H1 (cell line): ENCODE data around the gene SSR2. TPM values are rescaled to one million over a fixed set of nuclear protein-coding genes. Genes with fewer than 3 reads are reported as not detected.

Experiments
- CTCF ChIA-PET: fragments of 300-600 bp; sonication (Branson Sonifier 250); formaldehyde crosslinking; loops from one replicate; lab custom pipeline; 2021; ENCODE audit not compliant: partially characterized antibody; lab: Charles Lee
- POLR2A ChIA-PET: fragments of 300-600 bp; sonication (Branson Sonifier 250); formaldehyde crosslinking; loops from one replicate; lab custom pipeline; 2021; ENCODE audit warnings: inconsistent platforms; ENCODE audit not compliant: partially characterized antibody; lab: Charles Lee
- DNase-seq, 2 experiments: peaks; one replicate each; pipeline versions ENCODE4 v3.0.0 to v3.0.0-alpha.2; 2010 to 2022; ENCODE audit warnings: low spot score in 2 of 2, low read depth in 1 of 2, mixed read lengths in 1 of 2
- FAIRE-seq: peaks from 2 replicates; lab custom pipeline; 2011; peaks lifted over from hg19 to GRCh38; lab: Jason Lieb, UNC
- H2AFZ ChIP-seq: 2 replicates; pipeline ENCODE4 v1.8.1; 2012; ENCODE audit warnings: low read length, inconsistent platforms
- H2AK5ac ChIP-seq: 2 replicates; pipeline ENCODE4 v1.6.1; 2013; ENCODE audit warnings: low read depth, low read length
- H2BK120ac ChIP-seq: replicated peaks from 2 replicates; pipeline ENCODE3; 2013; ENCODE audit warnings: low read depth, low read length, inconsistent platforms
- H2BK12ac ChIP-seq: 2 replicates; pipeline ENCODE4 v1.6.1; 2013; ENCODE audit warnings: low read depth, low read length
- H2BK15ac ChIP-seq: 2 replicates; pipeline ENCODE4 v1.6.1; 2013; ENCODE audit warnings: low read length
- H2BK20ac ChIP-seq: 2 replicates; pipeline ENCODE4 v1.6.1; 2013; ENCODE audit warnings: low read length
- H2BK5ac ChIP-seq: 2 replicates; pipeline ENCODE4 v1.6.1; 2013; ENCODE audit warnings: low read depth, low read length
- H3K14ac ChIP-seq: 2 replicates; pipeline ENCODE4 v1.6.1; 2013; ENCODE audit warnings: inconsistent platforms; ENCODE audit not compliant: insufficient read length
- H3K18ac ChIP-seq: 2 replicates; pipeline ENCODE4 v1.6.1; 2013; ENCODE audit warnings: low read length; ENCODE audit errors: extremely low read depth
- H3K23ac ChIP-seq: 2 replicates; pipeline ENCODE4 v1.6.1; 2013; ENCODE audit warnings: inconsistent platforms; ENCODE audit not compliant: insufficient read length
- H3K23me2 ChIP-seq: 2 replicates; pipeline ENCODE4 v1.6.1; 2013; ENCODE audit warnings: low read depth, low read length
- H3K27ac ChIP-seq: 2 replicates; pipeline ENCODE4 v1.6.1; 2011; ENCODE audit warnings: low read depth, low read length, inconsistent platforms
- H3K27me3 ChIP-seq, 4 experiments: replicated peaks in 1 of 4; 1 replicate in 1 of 4; 2 replicates in 3 of 4; pipeline versions ENCODE4 v1.6.1 to v1.8.1; 2011 to 2013; ENCODE audit warnings: low read length in 3 of 4, mild to moderate bottlenecking in 3 of 4, inconsistent platforms in 2 of 4, mixed read lengths in 2 of 4, moderate library complexity in 1 of 4; ENCODE audit not compliant: control insufficient read depth in 3 of 4, insufficient read depth in 3 of 4; ENCODE audit errors: extremely low read depth in 1 of 4
- H3K36me3 ChIP-seq, 4 experiments: 2 replicates each; pipeline versions ENCODE4 v1.6.1 to v1.8.1; 2011 to 2013; ENCODE audit warnings: mild to moderate bottlenecking in 4 of 4, low read length in 3 of 4, moderate library complexity in 2 of 4, control low read depth in 1 of 4, inconsistent platforms in 1 of 4; ENCODE audit not compliant: insufficient read depth in 4 of 4, control insufficient read depth in 2 of 4
- H3K4ac ChIP-seq: replicated peaks from 2 replicates; pipeline ENCODE3; 2013; ENCODE audit warnings: low read length, low read depth, mixed read lengths, inconsistent platforms; ENCODE audit not compliant: insufficient read length
- H3K4me1 ChIP-seq, 4 experiments: replicated peaks in 1 of 4; 1 replicate in 1 of 4; 2 replicates in 3 of 4; pipeline versions ENCODE4 v1.6.1 to v1.8.1; 2011 to 2013; ENCODE audit warnings: low read length in 3 of 4, inconsistent platforms in 2 of 4, mixed read lengths in 1 of 4; ENCODE audit not compliant: insufficient read depth in 4 of 4, control insufficient read depth in 3 of 4
- H3K4me2 ChIP-seq, 2 experiments: 2 replicates each; pipeline versions ENCODE4 v1.6.1 to v1.8.1; 2011 to 2013; ENCODE audit warnings: low read depth in 2 of 2, low read length in 2 of 2, control low read depth in 1 of 2, inconsistent platforms in 1 of 2, mild to moderate bottlenecking in 1 of 2; ENCODE audit not compliant: insufficient read depth in 1 of 2
- H3K4me3 ChIP-seq, 4 experiments: fragments of 200-600, 300-600 bp in 1 of 4; sonication (generic), shearing (Covaris generic), sonication (Bioruptor Twin) in 1 of 4; 2 replicates each; pipeline versions ENCODE4 v1.5.1 to v1.8.1; 2011 to 2016; ENCODE audit warnings: low read length in 4 of 4, low read depth in 3 of 4, control low read depth in 2 of 4, inconsistent platforms in 2 of 4, mild to moderate bottlenecking in 2 of 4, mixed read lengths in 1 of 4, moderate library complexity in 1 of 4; ENCODE audit not compliant: insufficient read depth in 2 of 4; ENCODE audit errors: extremely low read depth in 1 of 4
- H3K56ac ChIP-seq: replicated peaks from 2 replicates; pipeline ENCODE3; 2013; ENCODE audit warnings: low read depth, mild to moderate bottlenecking, mixed read lengths, low read length, inconsistent platforms; ENCODE audit not compliant: insufficient read length
- H3K79me1 ChIP-seq: 2 replicates; pipeline ENCODE4 v1.6.1; 2013; ENCODE audit warnings: low read depth, low read length, control low read depth
- H3K79me2 ChIP-seq, 2 experiments: 2 replicates each; pipeline versions ENCODE4 v1.6.1 to v1.8.1; 2012 to 2013; ENCODE audit warnings: low read length in 2 of 2, mild to moderate bottlenecking in 2 of 2, inconsistent platforms in 1 of 2; ENCODE audit not compliant: insufficient read depth in 2 of 2, control insufficient read depth in 1 of 2
- H3K9ac ChIP-seq, 4 experiments: replicated peaks in 1 of 4; 1 replicate in 1 of 4; 2 replicates in 3 of 4; pipeline versions ENCODE4 v1.6.1 to v1.8.1; 2011 to 2013; ENCODE audit warnings: low read depth in 3 of 4, low read length in 3 of 4, control low read depth in 2 of 4, mild to moderate bottlenecking in 2 of 4, moderate library complexity in 2 of 4, inconsistent platforms in 1 of 4; ENCODE audit errors: extremely low read depth in 1 of 4
- H3K9me3 ChIP-seq, 2 experiments: 2 replicates each; pipeline versions ENCODE4 v1.6.1 to v1.8.1; 2012 to 2013; ENCODE audit warnings: mild to moderate bottlenecking in 2 of 2, moderate library complexity in 2 of 2, control low read depth in 1 of 2, inconsistent platforms in 1 of 2, low read depth in 1 of 2, low read length in 1 of 2, mixed read lengths in 1 of 2; ENCODE audit not compliant: insufficient read depth in 2 of 2
- H4K20me1 ChIP-seq, 2 experiments: replicated peaks in 1 of 2; 2 replicates each; pipeline versions ENCODE3 to v1.8.1; 2011 to 2013; ENCODE audit warnings: inconsistent platforms in 2 of 2, low read length in 2 of 2, mild to moderate bottlenecking in 1 of 2; ENCODE audit not compliant: insufficient read depth in 2 of 2, control insufficient read depth in 1 of 2
- H4K5ac ChIP-seq: 2 replicates; pipeline ENCODE4 v1.6.1; 2013; ENCODE audit warnings: low read length, low read depth, mixed read lengths, inconsistent platforms; ENCODE audit not compliant: insufficient read length
- H4K8ac ChIP-seq: 2 replicates; pipeline ENCODE4 v1.8.0; 2013; ENCODE audit warnings: mild to moderate bottlenecking, moderate library complexity, low read length, inconsistent platforms; ENCODE audit not compliant: insufficient read depth; ENCODE audit errors: extremely low read depth
- H4K91ac ChIP-seq: replicated peaks from 2 replicates; pipeline ENCODE3; 2013; ENCODE audit warnings: low read length, mixed read lengths, inconsistent platforms; ENCODE audit not compliant: insufficient read length
- NANOG ChIP-seq: IDR thresholded peaks from 2 replicates; pipeline ENCODE4 v1.6.1; 2011; ENCODE audit warnings: low read length, low read depth, mild to moderate bottlenecking, inconsistent platforms; ENCODE audit not compliant: insufficient read depth, poor library complexity, severe bottlenecking
- SP4 ChIP-seq: IDR thresholded peaks from 2 replicates; pipeline ENCODE4 v1.6.1; 2012; ENCODE audit warnings: low read length, inconsistent platforms
- WGBS, 2 experiments: shearing (Covaris generic) in 1 of 2; methylation state at CpG; one replicate each; pipeline versions ENCODE4 v1.1.6 to v1.1.7; 2013 to 2015; ENCODE audit warnings: low lambda C conversion rate in 2 of 2, mixed read lengths in 2 of 2, inconsistent platforms in 1 of 2, low coverage in 1 of 2, missing lambda C conversion rate in 1 of 2; ENCODE audit not compliant: insufficient replicate concordance in 2 of 2, insufficient coverage in 1 of 2, insufficient read length in 1 of 2; ENCODE audit errors: extremely low coverage in 1 of 2, missing lambda C conversion rate in 1 of 2; 5-methylcytosine and 5-hydroxymethylcytosine counted together
- polyA plus RNA-seq, 7 experiments: library from polyadenylated mRNA; depleted of rRNA in 3 of 7; stranded (reverse) in 5 of 7; unstranded in 2 of 7; fragments of >200 nt in 5 of 7; fragments of 200-250 nt in 2 of 7; gene quantifications; 1 replicate in 5 of 7; 2 replicates in 1 of 7; 4 replicates in 1 of 7; pipeline versions ENCODE4 v1.2.1 to v1.2.3, GENCODE V29; 2011 to 2013; ENCODE audit warnings: missing spikeins in 2 of 7, mixed read lengths in 2 of 7
- total RNA-seq: library from RNA; stranded (reverse); fragmentation: NEBNext Ultra II Directional; extraction: Animal tissue kit (Norgen Biotek cat#: 25700); gene quantifications from 2 replicates; pipeline ENCODE4 v1.2.1, GENCODE V29; 2021

The SSR2 gene
- total and polyA plus RNA-seq, 2 of the 8 experiments (the other 6 are each of a cell fraction or from before 2014, with no cell fraction given): 190 to 648 TPM

GRCh38 chr1:156070548-156070947 lies 49.8 kb upstream of the SSR2 start:
- FAIRE-seq (no peak), DNase-seq (no peak)
- Histone ChIP-seq H3K27ac (no peak overlapping the region), H2BK12ac (no peak overlapping the region), H3K18ac (no peak overlapping the region), H3K9me3 (no peaks in the 10 kb centered on the region), H2BK5ac (no peak overlapping the region), H3K4ac (no peak overlapping the region), H3K4me2 (no peak overlapping the region), H3K23me2 (no peaks in the 10 kb centered on the region), H2AK5ac (no peak overlapping the region), H4K8ac (no peak overlapping the region), H3K4me3 (no peak overlapping the region), H4K91ac (no peak overlapping the region), H2AFZ (no peak overlapping the region), H4K20me1 (peaks cover 4 to 12% of the 10 kb centered on the region in 2 experiments), H4K5ac (no peak overlapping the region), H3K56ac (no peak overlapping the region), H3K27me3 (no peaks in the 10 kb centered on the region), H2BK20ac (no peak overlapping the region), H3K79me2 (peaks cover 0 to 8% of the 10 kb centered on the region in 2 experiments; a peak in 1 of 4 replicates), H3K23ac (no peak overlapping the region), H3K79me1 (peaks cover 1% of the 10 kb centered on the region; the same call in 1 of the 2 replicates), H3K36me3 (peaks cover 0 to 10% (median 2%) of the 10 kb centered on the region in 4 experiments; a peak in 3 of 8 replicates), H3K4me1 (peaks cover 12 to 33% (median 24%) of the 10 kb centered on the region in 4 experiments; a peak in 6 of 7 replicates), H2BK120ac (no peak overlapping the region), H2BK15ac (no peak overlapping the region), H3K14ac (no peak overlapping the region), H3K9ac (no peak overlapping the region)
- no peak for TF ChIP-seq SP4
- no peak for TF ChIP-seq NANOG
- CTCF ChIA-PET: interaction anchor here (0.6 to 10.0 kb wide), 7 partner anchors 10 to 210 kb away, joined by 3 to 139 read pairs (median 3); partner anchors contain the start of genes ARHGEF2, LAMTOR2, RAB25 and UBQLN4
- 78% methylated on average over 4 of the region's 4 CpGs; no CpG with 5 or more reads in 1 of the 2 experiments for WGBS, 2 experiments
- POLR2A ChIA-PET: interaction anchor here (0.5 to 9.7 kb wide), 6 partner anchors 9 to 161 kb away, joined by 3 to 88 read pairs (median 8); partner anchors contain the start of genes MEX3A, RAB25 and UBQLN4
